Loucy (cell line): ENCODE data around the gene PTGES2.

Source experiments
- H2AFZ ChIP-seq: fragments of 200-600 bp; sonication (generic); 2 replicates; pipeline ENCODE4 v1.6.0; 2016; ENCODE audit warnings: antibody characterized with exemption, mild to moderate bottlenecking, low read length, moderate library complexity
- H3F3A ChIP-seq: fragments of 200-600 bp; 2 replicates; pipeline ENCODE4 v1.6.0; 2016; ENCODE audit warnings: antibody characterized with exemption, low read depth, mild to moderate bottlenecking
- H3K27me3 ChIP-seq: fragments of 200-600 bp; sonication (generic); 2 replicates; pipeline ENCODE4 v1.6.1; 2014; ENCODE audit warnings: low read length, mild to moderate bottlenecking; ENCODE audit not compliant: insufficient read depth, poor library complexity, severe bottlenecking
- H3K36me3 ChIP-seq: fragments of 200-600 bp; sonication (generic); 2 replicates; pipeline ENCODE4 v1.6.1; 2016; ENCODE audit warnings: low read length; ENCODE audit not compliant: insufficient read depth
- H3K4me1 ChIP-seq: fragments of 200-600 bp; sonication (generic); 2 replicates; pipeline ENCODE4 v1.5.1; 2014; ENCODE audit warnings: low read length, mild to moderate bottlenecking; ENCODE audit not compliant: insufficient read depth, poor library complexity, severe bottlenecking
- H3K4me2 ChIP-seq: fragments of 200-600 bp; sonication (generic); 2 replicates; pipeline ENCODE4 v1.6.0; 2014; ENCODE audit warnings: antibody characterized with exemption, low read length, low read depth, mild to moderate bottlenecking; ENCODE audit not compliant: poor library complexity, severe bottlenecking
- H3K4me3 ChIP-seq: fragments of 200-600 bp; sonication (generic); 2 replicates; pipeline ENCODE4 v1.5.1; 2014; ENCODE audit warnings: low read length, mild to moderate bottlenecking, mixed read lengths; ENCODE audit not compliant: poor library complexity, severe bottlenecking
- H3K79me2 ChIP-seq: fragments of 200-600 bp; sonication (generic); 2 replicates; pipeline ENCODE4 v1.6.1; 2014; ENCODE audit warnings: low read length; ENCODE audit not compliant: insufficient read depth
- H3K9ac ChIP-seq: fragments of 200-600 bp; sonication (generic); 2 replicates; pipeline ENCODE4 v1.6.0; 2014; ENCODE audit warnings: mild to moderate bottlenecking, low read depth, low read length, moderate library complexity; ENCODE audit not compliant: poor library complexity, severe bottlenecking
- H3K9me2 ChIP-seq: fragments of 200-600 bp; sonication (generic); replicated peaks from 2 replicates; pipeline ENCODE4 v1.6.1; 2016; ENCODE audit warnings: low read depth, low read length, mixed read lengths
- H3K9me3 ChIP-seq: fragments of 200-600 bp; sonication (generic); 2 replicates; pipeline ENCODE4 v1.6.1; 2014; ENCODE audit warnings: mild to moderate bottlenecking, antibody characterized with exemption, low read length, low read depth; ENCODE audit not compliant: insufficient read depth
- H4K20me1 ChIP-seq: fragments of 200-600 bp; sonication (generic); 2 replicates; pipeline ENCODE4 v1.6.0; 2014; ENCODE audit warnings: antibody characterized with exemption, low read length, mild to moderate bottlenecking; ENCODE audit not compliant: insufficient read depth, poor library complexity, severe bottlenecking
- EZH2phosphoT487 ChIP-seq: fragments of 200-600 bp; IDR thresholded peaks from 2 replicates; pipeline ENCODE4 v1.6.1; 2018; ENCODE audit warnings: antibody characterized with exemption, mild to moderate bottlenecking, moderate library complexity, borderline replicate concordance
- TF ChIP-seq, protein P1 (sequence below): fragments of 200-600 bp; sonication (generic); conservative IDR thresholded peaks from 2 replicates; pipeline ENCODE4 v1.5.1; 2014; ENCODE audit warnings: mild to moderate bottlenecking, antibody characterized with exemption, low read length

Gene PTGES2

GRCh38 chr9:128167209-128167608, 39.7 kb upstream of the PTGES2 start:
- Histone ChIP-seq H2AFZ (no peak overlapping the region), H3K9ac (no peak overlapping the region), H3K79me2 (peaks cover 11% of the 10 kb centered on the region; the same call in 1 of the 2 replicates), H3K4me1 (peaks cover 2% of the 10 kb centered on the region), H3K9me2 (no peaks in the 10 kb centered on the region), H3K27me3 (no peaks in the 10 kb centered on the region), H3F3A (no peaks in the 10 kb centered on the region), H4K20me1 (peaks cover under 1% of the 10 kb centered on the region), H3K36me3 (peaks cover 61% of the 10 kb centered on the region; the same call in 1 of the 2 replicates), H3K4me2 (no peak overlapping the region), H3K9me3 (no peaks in the 10 kb centered on the region), H3K4me3 (no peak overlapping the region)
- no peak for TF ChIP-seq EZH2phosphoT487
- TF ChIP-seq, protein P1, sequence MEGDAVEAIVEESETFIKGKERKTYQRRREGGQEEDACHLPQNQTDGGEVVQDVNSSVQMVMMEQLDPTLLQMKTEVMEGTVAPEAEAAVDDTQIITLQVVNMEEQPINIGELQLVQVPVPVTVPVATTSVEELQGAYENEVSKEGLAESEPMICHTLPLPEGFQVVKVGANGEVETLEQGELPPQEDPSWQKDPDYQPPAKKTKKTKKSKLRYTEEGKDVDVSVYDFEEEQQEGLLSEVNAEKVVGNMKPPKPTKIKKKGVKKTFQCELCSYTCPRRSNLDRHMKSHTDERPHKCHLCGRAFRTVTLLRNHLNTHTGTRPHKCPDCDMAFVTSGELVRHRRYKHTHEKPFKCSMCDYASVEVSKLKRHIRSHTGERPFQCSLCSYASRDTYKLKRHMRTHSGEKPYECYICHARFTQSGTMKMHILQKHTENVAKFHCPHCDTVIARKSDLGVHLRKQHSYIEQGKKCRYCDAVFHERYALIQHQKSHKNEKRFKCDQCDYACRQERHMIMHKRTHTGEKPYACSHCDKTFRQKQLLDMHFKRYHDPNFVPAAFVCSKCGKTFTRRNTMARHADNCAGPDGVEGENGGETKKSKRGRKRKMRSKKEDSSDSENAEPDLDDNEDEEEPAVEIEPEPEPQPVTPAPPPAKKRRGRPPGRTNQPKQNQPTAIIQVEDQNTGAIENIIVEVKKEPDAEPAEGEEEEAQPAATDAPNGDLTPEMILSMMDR: no peak

DNA sequence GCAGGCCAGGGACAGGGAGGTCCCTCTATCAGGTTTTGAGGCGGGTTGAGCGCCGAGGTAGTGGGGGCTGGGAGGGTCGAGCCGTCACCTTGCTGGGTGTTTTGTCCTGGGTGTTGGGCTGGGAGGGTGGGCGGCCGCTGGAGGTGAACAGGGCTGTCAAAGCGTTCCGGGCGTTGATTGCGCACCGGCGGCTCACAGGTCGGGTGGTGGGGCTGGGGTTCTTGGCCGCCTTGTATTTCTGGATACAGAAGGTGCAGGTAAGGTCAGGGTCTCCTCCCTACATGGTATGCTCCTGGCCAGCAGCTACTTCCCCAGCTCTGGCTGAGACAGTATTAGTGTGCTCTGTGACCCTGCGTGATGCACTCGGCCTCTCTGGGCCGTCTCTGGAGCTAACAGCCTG, 38.6 kb upstream of the PTGES2 start:
- Histone ChIP-seq H4K20me1 (peaks cover 2% of the 10 kb centered on the region), H2AFZ (no peak overlapping the region), H3K9ac (no peak overlapping the region), H3K9me3 (no peaks in the 10 kb centered on the region), H3F3A (no peaks in the 10 kb centered on the region), H3K36me3 (peaks cover 61% of the 10 kb centered on the region; the same call in 1 of the 2 replicates), H3K9me2 (no peaks in the 10 kb centered on the region), H3K4me1 (peaks cover 10% of the 10 kb centered on the region), H3K4me3 (no peak overlapping the region), H3K27me3 (no peaks in the 10 kb centered on the region), H3K4me2 (no peak overlapping the region), H3K79me2 (peaks cover 20% of the 10 kb centered on the region)
- TF ChIP-seq, protein P1: no peak
- no peak for TF ChIP-seq EZH2phosphoT487

DNA sequence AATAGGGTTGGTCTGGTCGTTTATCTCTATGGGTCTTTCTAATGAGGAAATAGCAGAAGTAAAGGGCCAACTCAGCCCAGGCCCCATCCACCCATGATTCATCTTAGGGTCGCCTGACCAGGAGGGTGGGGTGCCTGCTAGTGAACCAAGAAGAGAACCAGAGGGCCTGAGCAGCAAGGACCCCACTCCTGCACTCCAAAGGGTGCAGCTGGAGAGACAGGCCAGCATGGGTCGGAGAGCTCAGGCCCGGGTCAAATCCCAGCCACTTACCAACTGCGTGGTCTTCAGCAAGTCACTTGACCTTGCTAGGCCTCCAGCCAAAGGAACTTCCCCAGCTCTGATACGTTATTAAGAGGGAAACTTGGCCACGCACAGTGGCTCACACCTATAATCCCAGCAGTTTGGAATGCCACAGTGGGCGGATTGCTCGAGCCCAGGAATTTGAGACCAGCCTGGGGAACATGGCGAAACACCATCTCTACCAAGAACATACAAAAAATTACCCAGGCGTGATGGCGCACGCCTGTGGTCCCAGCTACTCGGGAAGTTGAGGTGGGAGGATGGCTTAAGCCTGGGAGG, 36.9 kb upstream of the PTGES2 start:
- Histone ChIP-seq H3K79me2 (peaks cover 30% of the 10 kb centered on the region), H3K9me3 (no peaks in the 10 kb centered on the region), H2AFZ (no peak overlapping the region), H3K27me3 (no peaks in the 10 kb centered on the region), H3K4me1 (peaks cover 18% of the 10 kb centered on the region), H3F3A (no peaks in the 10 kb centered on the region), H4K20me1 (peaks cover 9% of the 10 kb centered on the region), H3K9me2 (no peaks in the 10 kb centered on the region), H3K4me2 (no peak overlapping the region), H3K4me3 (no peak overlapping the region), H3K36me3 (peaks cover 52% of the 10 kb centered on the region; the same call in 1 of the 2 replicates), H3K9ac (no peak overlapping the region)
- TF ChIP-seq EZH2phosphoT487: no peak
- TF ChIP-seq, protein P1: no peak
